COR-L47 (cell line): Measurements from ENCODE around the gene GGT1.
"Not testable (repeated sequence)": the region's sequence is repeated elsewhere in the genome, so short reads cannot be mapped to it uniquely, and the experiment has no call there.

ENCODE experiments used
- DNase-seq: peaks from one replicate; lab custom pipeline; 2025; lab: John Stamatoyannopoulos, UW

The GGT1 gene

DNA sequence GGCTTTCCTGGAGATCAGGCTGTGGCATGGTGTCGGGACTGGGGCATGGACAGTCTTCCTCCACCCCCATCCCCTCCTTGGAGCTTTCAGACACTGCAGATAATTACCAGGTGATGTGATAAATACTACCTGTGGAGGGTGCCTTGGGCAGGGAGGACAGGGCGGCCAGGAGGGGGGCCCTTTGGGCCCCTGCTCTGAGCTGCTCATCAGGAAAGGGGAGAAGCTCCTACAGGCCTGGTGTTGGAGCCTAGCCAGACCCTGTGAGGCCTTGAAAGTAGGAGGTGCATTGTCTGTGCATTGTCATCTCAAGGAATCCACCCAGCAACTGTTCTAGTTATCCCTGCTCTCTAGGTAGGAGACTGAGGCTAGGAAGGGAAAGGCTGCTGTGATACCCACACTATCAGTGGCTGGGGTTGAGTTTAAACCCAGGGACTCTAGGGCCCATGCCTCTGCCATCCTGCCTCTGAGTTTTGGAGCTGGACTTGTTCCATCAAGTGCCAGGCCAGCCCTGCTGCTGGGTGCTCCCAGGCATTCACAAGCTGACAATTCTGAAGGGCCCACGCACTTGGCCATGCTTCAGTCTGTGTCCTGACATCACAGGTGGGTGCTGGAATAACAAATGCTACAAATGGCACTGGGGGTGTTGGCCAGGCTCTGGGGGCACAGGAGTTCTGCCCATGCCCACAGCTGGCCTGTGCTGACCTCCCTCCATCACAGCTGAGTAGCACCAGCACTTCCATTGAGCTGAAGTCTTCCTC lies 2.9 kb upstream of the GGT1 start:
- not testable (repeated sequence) for DNase-seq

DNA sequence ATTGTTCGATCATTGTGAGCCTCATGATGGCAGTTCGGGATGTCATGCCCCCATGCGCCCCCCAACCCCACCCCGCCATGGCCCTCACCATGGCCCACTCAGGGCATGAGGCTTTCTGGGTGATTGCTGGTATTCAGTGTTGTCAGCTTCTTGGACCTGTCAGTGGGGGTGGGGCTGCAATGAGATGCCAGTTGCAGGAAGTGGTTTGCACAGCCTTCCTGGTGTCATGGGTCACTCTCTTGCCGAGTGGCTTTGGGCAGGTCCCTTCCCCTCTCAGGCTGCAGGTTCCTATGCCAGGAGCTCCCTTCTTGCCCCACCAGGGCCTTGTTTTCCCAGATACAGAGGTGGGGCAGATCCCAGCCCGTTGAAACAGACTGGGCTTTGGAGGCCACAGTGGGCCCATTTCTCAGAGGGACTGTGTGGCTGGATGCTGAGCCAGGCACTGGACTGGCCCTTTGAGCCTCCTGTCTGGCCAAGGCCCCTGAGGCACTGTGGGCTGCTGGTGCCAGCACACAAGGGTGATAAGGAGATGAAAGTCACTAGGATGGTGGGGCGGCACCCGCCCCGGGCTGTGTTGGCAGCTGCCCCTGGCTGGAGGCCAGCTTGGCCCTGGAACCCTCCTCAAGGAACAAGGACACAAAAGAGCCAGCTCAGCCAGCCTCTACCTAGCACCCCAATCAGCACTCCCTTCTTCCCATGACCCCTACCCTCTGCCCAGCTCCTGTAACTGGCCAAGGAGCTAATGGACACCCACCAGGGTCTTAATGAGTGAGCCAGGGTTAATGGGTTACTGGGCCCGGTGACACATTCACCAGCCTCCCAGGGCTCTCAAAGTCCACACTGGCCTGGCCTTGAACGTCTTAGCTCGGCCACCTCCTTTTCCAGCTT lies 1.5 kb upstream of the GGT1 start:
- DNase-seq = no peak

DNA sequence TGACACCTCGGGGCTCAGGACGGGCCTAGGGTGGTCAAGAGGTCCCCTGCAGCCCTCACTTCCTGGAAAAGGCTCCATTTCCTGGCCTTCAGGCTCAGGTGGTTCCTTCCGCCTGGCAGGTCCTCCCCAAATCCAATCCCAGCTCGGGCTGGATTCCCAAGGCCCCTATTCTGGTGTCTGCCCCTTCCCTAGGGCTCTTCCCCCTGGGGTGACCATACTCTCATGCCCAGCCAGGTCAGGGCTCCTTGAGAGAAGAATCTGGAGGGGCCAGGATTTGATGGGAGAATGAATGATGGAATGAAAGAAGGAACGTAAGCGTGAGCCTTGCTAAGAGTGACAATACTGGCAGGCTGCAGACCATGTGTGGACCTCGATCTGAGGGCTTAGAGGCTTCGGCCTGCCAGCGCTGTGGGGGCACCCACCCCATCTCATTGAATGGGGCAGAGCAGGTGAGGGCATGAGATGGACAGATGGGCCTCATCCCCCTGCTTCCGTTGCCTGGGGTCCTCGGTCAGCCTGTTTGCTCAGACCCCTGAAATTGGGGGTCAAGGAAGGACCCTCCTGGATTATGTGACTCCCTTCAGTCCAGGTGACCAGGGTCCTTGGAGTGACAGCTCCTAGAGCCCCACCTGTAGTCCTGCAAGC lies 766 bp upstream of the GGT1 start:
- DNase-seq = not testable (repeated sequence)

DNA sequence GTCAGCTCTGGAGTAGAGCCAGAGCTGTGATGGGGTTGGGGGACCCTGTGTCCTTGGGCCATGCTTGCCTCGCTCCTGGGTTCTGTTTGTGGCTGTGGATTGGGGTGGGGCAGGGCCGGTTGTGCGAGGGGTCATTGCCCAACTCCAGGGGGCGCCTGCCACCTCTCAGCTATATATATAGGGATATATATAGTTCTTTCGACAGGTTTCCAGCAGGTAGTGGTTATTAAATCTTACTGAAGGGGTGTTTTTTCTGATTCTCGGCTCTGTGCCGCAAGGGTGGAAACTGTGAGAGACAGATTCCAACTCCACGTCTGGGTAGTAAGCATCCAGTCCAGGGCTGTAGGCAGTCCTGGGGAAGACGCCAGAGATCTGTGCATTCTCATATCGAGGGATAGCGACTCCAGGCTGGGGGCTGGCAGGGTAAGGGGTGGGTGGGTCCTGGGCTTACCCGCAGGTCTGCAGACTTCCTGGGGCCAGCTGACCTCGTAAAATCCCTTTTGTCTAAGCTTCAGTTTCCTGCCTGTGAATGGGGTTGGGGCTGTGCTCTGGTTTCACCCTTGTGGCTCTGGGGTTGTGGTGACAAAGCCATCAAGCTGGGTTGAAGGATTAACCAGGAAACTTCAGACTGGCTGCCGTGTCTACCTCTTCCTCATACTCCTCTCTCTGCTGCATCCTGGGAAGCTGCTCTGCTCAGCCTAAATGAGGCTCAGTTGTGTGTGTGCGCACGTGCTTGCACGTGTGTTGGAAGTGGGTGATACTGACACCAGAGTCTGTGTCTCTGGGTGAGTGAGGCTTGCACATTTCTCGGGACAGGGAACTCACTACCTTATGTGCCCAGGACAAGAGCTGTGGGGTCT lies 1.0 kb downstream of the GGT1 start:
- DNase-seq = not testable (repeated sequence)

DNA sequence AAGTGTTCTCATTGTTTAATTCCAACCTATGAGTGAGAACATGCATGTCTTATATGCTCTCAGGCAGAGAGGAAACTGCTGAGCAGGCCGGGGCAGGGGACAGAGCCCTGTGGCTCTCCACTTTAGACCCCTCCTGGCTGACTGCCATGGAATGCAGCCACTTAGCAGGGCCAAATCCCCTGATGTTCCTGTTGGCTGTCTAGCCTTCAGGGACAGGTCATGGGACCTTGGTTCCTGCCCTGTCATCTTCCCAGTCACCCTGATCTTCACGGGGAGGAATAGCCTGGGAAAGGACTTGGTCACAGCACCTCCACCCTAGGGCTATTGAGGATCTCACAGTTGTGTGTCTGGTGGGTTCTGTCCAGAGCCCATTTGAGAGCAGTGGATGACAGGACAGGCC lies 3.3 kb downstream of the GGT1 start:
- not testable (repeated sequence) for DNase-seq

DNA sequence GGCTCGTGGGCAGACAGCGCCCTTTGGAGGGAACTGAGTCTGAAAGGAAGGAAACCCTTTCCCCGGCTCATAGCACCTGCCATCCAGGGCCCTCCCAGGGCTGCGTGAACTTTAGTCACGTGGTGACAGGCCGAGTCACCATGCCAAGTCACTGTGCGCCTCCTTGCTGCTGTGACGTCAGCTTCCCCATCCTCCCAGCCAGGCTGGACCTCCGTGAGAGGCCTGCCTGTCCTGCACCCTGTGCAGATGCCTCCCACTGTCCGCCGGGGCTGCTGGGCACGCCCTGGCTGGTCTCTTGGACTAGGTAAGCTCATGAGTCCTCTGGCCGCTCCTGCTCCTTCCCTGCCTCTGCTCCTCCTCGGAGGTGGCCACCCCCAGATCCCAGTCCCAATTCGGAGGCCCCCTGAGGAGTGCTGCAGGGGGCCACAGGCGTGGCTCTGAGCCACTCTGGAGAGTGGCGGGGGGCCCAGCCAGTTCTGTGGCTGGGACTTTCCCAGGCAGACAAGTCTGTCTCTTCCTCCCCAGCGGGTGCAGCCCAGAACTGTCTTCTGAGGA lies 4.5 kb downstream of the GGT1 start:
- not testable (repeated sequence) for DNase-seq

DNA sequence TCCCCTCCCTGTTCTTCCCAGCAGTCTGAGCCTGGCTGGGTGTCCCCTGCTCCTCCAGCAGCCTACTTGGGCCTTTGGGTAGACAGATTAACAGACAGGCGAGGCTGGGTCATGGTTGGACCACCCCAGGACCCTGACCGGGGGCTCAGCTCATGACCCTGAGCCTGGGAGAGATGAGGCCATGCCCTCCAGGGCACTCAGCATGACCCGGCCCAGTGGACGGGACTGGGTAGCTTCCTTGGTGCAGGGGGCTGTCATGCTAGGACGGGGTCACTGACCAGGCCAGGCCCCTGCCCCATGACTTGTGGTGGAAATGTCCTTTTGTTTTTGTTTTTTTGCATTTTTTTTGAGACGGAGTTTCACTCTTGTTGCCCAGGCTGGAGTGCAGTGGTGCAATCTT lies 5.3 kb downstream of the GGT1 start:
- not testable (repeated sequence) for DNase-seq

DNA sequence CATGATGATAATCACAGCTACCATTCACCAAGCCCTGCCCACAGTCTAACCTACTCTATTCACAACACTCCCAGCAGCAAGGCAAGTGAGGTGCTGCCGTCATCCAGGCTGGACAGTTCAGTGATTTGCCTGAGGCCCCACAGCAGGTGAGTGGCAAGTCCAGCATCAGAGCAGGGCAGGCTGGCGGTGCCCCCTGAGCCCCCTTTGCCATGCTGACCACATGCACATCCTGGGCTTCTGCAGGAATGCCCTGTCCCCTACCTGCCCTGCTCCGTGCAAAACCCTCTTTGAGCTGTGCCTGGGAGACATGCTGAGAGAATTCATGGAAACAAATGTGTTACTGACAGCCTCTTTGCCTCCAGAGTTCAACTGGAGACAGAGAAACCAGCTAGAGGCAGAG lies 6.9 kb downstream of the GGT1 start:
- DNase-seq = not testable (repeated sequence)

DNA sequence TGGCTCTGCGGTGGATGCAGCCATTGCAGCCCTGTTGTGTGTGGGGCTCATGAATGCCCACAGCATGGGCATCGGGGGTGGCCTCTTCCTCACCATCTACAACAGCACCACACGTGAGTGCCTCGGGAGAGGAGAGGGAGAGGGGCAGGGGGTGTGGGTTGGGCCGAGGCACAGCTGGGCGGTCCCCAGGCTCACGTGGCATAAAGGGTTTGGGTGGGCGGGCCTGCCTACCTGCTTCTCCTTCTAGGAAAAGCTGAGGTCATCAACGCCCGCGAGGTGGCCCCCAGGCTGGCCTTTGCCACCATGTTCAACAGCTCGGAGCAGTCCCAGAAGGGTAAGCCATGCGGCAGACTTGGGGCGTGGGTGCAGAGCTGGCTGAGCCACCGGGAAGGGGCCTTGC lies 11.8 kb downstream of the GGT1 start:
- DNase-seq = not testable (repeated sequence)

DNA sequence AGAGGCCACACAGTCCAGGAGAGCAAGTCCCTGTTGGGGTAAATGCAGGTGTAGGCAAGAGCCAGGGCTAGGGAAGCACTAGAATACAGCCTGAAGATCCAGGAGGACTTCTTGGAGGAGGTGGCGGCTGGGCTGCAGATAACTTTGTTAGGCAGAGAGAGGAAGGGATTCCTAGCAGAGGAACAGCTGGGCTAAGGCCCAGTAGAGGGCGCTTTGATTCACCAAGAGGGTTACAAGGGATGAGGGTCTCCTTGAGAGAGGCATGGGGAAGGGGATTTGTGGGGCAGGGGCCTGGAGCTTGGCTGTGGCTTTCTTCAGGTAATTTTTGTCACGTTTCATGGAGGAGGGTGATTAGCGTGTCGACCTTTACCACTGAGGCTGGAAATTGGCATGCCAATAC lies 18.3 kb downstream of the GGT1 start:
- not testable (repeated sequence) for DNase-seq

DNA sequence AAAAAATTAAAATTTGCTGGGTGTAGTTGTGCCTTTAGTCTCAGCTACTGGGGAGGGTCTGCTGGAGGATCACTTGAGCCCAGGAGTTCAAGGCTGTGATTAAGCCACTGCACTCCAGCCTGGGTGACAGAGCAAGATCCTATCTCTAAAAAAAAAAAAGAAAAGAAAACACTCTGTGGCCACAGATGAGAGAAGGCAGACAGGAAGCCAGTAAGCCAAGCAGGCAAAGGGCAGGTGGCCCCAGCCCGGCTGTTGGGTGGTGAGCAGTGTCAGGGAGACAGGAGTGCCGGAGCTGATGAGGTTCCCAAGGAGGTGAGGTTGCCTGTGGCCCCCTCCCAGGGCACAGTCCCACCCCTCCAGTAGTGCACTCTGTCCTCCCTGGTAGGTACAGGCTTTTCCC lies 19.6 kb downstream of the GGT1 start:
- not testable (repeated sequence) for DNase-seq

DNA sequence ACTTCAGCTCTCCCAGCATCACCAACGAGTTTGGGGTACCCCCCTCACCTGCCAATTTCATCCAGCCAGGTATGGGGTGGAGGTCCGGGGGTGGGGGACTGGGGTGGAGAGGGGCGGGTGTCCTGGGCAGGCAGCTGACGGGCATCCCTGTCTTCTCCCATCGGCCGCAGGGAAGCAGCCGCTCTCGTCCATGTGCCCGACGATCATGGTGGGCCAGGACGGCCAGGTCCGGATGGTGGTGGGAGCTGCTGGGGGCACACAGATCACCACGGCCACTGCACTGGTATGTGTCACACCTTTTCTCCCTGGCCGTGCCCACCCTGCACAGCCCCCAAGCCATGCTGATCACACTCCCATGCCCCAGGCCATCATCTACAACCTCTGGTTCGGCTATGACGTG lies 24.9 kb downstream of the GGT1 start:
- not testable (repeated sequence) for DNase-seq

DNA sequence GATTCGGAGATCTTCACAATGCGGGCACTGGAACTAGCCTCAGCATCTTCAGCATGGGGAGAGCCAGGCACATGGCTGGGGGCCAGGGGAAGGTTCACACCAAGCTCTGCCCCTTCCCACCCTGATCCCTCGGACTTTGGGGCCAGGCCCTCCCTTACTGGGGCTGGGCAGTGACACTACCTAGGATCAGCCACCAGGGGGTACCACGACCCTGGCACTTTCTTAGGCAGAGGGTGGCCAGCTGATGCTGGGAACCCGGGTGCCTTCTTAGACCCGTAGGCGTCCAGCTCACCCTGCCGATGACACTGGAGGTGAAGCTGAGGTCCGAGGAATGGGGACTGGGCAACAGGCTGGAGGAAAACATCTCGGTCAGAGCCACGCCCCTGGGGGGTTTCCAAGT lies 26.1 kb downstream of the GGT1 start:
- DNase-seq = not testable (repeated sequence)

DNA sequence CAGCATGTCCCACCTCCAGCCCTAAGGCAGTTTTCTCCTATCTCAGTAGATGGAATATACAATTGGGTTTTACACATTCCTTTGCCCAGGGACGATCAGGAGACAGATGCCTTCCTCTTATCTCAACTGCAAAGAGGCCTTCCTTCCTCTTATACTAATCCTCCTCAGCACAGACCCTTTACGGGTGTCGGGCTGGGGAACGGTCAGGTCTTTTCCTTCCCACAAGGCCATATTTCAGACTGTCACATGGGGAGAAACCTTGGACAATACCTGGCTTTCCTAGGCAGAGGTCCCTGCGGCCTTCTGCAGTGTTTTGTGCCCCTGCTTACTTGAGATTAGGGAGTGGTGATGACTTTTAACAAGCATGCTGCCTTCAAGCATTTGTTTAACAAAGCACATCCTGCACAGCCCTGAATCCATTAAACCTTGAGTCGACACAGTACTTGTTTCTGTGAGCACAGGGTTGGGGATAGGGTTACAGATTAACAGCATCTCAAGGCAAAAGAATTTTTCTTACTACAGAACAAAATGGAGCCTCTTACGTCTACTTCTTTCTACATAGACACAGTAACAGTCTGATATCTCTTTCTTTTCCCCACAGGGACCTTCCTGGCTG lies 27.9 kb downstream of the GGT1 start:
- not testable (repeated sequence) for DNase-seq

DNA sequence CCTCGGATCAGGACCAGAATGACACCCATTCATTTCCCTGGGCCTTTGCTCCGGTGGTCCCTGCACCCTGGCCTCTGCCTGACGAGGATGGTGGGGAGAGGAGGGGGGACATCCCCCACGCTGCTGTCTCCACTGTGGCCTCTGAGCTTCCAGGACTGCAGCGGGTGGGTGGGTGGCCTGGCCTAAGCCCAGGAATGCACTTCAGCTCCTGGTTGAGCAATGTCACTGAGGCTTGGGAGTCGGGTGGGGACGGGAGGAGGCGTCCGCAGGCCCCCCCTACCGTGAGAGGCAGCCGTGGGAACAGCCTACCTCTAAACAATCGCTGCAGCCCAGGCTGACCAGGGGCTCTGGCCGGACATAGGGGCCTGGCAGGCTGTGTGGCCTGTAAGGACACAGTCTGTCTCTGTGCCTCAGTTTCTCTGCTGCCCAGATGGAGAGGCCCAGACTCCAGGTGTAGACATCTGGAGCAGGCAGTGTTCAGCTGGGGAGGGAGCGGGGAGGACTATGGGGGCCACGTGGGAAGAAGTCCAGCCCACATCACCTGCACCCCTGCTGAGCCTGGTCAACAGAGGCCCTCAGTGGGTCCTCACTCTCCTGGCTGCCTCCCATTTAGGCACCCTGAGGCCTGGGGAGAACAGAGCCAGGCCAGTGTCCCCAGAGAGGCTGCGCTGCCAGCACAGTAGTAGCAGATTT lies 28.6 kb downstream of the GGT1 start:
- not testable (repeated sequence) for DNase-seq

DNA sequence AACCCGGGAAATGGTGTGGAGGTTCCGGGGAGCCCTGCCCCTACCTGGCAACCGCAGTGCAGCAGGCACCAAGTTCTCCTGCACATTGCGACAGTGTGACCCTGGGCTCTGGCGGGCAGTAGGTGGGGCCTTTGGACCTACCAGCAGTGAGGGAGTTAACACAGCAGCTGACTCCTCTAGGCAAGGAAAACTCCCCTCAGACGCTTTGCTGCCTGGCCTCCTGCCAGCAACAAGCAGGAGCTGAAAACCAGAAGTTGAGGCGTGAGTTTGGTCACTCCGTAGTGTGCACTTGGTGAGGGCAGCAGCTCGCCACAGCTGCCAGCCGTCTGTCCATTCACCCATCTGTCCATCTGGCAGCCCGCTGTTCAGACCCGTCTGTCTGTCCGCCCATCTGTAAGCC lies 29.6 kb downstream of the GGT1 start:
- not testable (repeated sequence) for DNase-seq

DNA sequence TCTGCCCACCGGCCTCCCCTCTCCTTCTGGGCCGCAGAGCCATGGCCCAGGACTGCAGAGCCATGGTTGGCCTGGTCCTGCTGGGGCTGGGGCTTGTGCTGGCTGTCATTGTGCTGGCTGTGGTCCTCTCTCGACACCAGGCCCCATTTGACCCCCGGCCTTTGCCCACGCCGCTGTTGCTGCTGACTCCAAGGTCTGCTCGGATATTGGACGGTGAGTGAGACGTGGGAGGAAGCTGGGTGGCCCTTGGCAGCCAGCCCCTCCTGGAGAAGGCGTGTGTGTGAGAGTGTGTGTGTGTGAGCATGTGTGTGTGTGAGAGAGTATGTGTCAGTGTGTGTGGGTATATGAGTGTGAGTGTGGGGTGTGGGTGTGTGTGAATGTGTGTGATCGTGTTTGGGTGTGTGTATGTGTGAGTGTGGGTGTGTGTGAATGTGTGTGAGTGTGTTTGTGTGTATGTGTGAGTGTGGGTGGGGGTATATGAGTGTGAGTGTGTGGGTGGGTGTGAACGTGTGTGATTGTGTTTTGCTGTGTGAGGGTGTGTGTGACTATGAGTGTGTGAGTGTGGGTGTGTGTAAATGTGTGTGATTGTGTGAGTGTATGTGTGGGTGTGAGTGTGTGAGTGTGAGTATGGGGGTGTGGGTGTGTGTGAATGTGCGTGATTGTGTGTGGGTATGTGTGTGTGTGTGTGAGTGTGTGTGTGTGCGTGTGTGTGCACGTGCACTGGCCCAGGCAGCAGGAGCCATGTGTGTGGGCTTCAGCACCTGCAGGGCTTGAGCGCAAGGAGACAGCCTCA lies 30.4 kb downstream of the GGT1 start:
- DNase-seq = not testable (repeated sequence)

DNA sequence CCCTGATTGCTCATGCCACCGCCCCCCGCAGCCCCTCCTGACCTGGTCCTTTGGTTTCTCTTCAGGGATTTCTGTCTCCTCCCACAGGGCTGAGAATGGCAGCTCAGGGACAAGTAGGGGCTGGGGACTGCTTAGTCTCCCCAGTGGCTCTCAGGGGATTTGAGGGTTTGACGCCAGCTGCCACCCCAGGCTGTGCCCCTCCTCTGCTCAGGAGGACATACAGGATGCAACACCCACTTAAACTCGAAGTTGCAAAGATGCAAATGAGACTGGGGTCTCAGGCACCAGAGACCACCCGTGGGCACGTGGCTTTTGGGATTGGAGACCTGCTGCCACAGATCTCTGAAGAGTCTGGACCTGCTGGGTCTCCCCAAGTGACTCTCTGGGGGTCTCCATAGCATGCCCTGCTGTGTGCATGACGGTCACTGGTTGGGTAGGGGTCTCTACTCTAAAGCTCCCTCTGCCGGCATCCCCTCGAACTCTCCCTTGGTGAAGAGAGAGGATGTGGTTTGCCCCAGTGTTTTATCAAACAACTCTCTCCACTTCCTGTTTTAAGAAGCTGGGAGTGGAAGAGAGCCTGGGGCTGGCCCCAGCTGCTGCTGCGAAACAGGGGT lies 31.9 kb downstream of the GGT1 start:
- not testable (repeated sequence) for DNase-seq

DNA sequence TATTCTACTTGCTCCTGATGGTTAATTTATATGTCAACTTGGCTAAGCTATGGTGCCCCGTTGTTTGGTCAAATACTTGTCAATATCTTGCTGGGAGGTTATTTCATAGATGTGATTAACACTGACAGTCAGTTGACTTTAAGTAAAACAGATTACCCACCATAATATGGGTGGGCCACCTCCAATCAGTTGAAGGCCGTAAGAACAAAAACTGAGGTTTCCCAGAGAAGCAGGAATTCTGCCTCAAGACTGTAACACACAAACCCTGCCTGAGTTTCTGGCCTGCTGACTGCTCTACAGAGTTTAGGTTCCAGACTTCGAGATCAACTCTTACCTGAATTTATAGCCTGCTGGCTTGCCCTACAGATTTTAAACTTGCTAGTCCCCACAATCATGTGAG lies 33.5 kb downstream of the GGT1 start:
- DNase-seq = not testable (repeated sequence)
